IPS-NIHi7 (cell line): ENCODE results near the gene KCNJ1.

Source experiments
- DNase-seq: peaks from one replicate; pipeline ENCODE4 v3.0.0; 2012; ENCODE audit warnings: mixed read lengths; ENCODE audit errors: extremely low spot score

KCNJ1 gene

DNA sequence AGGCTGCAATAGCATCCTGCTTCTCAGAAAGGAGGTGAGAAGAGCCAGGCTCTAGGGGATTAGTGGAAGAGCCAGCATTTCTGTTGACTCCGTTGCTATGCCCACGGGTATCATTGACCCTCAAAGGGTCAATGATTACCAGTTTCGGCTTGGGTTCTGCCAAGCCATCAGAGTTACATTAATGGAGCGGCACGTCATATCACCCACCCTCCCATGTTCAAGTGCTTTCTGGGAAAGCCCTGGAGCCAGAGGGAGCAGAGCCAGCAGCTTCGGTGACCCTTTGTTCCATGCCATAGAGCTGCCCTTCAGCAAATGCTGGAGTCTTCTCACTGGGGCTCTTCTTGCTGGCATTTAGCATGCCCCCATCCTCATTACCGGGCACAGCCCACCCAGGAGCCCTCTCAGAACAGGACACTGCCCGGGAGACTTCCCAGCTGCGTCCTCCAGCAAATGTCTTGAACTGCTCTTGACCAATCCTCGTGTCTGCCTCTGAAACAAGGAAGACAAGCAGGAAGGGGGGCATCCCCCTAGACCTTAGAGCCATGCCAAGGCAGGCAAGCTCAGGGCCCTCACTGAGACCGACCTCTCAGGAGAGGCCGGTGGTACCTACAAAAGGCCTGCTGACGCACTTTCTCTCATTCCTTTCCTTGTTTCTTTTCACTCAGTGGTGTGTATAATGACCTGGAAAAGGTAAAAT lies 14.6 kb downstream of the KCNJ1 start:
- no peak for DNase-seq

DNA sequence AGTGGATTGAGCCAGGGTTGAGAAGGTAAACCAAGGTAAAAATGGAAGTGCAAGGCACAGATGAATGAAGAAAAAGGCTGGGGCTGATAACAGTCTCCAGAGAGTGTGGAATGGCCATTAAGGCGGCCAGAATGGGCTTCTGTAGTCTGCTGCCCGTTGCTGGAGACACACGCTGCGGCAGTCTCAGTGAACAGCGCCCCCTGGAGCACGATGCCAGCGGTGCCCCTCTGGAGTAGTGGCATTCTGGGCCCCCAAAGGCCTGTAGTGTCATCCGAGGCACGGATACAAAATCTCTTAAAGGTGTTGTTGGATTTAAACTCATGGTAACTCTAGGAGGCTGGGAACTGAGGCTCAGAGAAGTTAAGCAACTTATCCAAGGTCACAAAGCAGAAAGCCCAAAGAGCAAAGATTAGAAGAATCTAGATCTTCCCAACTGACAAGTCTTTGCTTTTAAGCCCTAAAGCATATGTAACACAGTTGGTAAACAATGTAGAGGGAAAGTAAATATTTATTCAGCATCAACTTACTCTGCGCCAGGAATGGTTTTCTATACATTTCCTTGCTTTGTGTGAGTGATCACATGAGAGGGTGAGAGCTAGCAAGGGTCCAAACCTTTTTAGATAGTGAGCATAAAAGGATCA lies 18.2 kb downstream of the KCNJ1 start:
- DNase-seq = peak; percentile 90

DNA sequence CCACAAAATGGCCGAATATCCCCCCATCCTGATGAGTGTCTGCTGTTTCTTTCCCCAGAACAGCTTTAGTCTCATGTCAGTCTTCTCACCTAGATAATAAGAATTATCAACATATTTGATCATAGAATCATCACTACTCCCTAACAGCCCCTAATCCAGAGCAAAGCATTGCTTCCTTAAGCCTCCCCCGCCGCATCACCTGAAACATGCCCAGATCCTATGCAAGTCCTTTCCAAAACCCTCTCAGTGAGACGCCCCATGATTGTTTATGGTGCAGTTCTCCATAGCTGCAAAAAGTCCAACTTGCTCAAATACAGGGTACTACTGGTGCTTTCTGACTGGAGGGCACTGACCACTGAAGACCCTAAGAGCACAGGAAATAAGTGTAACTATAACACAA lies 20.1 kb downstream of the KCNJ1 start:
- no peak for DNase-seq

DNA sequence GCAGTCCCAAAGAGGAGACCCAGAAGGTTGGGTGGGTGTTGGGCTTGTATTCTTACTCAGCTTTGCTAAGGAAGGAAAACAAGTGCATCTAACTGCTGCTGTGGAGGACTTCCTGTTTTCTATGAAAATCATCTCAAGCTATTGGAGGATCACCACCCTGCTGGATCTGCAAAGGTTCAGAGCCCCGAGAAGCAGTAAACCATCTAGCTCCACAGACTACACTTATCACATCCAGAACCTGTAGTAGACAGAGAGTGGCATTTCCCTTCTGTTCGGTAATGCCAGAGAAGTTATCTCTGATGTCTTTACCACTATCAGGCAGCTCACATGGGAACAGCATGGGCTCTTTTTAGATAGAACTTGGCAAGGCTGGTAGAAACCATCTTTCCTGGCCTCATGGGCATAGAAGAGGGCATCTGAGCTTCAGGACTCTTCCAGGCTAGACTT lies 21.7 kb downstream of the KCNJ1 start:
- no peak for DNase-seq

DNA sequence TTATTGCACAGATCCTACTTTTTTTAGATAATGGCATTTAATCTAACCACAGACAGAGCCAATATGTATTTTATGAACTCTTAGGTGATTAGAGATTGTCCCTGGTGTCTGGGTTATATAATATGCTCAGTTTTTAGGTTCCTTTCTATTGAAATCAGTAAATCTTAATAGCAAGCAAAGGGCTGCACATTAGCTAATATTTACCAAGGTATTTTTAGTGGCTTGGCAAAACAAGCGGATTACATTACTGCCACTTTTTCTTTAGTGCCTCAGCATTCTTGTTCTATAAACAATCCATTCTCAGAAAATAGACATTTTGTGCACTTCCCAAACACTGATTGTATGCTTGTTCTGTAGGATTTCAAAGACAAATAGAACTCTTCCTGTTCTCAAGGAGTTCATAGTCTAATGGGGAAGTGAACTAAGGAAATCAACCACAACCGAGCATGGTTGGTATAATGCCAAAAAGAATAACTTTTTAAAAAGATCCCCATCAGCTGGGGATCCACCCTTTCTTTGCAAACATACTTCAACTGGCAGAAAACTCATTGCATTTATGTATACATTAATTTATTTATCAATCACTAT lies 23.8 kb downstream of the KCNJ1 start:
- no peak for DNase-seq

DNA sequence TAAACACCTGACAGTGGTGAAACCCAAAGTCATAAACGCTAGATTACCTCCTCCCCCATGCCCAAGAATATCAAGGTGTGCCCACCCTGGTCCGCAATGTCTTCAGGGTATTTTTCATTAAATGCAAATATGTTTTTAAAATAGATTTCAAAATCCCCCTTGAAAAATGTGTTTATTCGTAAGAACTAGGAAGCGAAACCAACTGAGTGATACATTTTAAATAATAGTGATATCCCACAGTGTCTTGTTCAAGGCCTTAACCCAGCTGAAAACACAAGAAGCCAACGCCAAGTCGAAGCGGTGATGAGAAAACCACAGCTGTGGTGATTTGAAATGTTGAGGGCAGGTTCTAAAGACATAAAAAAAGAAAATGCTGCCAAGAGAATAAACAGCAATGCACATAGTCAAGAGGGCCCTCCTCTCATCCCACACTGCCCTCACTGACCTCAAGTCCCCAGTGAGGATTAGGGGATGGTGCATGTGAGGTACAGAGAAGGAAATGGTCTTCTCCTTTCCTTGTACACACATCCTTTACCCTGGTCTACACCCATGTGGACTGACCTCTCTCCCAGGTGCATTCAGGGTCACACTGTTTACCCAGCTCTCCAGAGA lies 25.5 kb downstream of the KCNJ1 start:
- no peak for DNase-seq

DNA sequence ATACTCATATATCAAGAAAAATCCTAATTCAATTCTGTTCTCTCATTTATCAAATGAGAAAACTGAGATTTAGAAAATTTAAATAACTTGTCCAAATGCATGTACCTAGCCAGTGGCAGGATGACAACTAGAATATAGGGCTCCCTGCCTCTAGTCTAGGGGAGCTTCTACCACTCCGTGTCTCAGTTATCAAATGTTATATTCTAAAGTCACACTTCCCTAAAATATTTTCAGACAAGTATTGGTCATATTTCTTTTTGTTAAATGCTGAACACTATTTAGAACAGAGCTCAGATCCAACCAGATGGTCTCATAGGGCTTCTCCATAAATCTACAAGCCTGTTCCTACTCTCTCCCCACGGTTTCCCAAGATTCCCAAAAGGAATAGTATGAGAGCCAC lies 26.3 kb downstream of the KCNJ1 start:
- DNase-seq = no peak

DNA sequence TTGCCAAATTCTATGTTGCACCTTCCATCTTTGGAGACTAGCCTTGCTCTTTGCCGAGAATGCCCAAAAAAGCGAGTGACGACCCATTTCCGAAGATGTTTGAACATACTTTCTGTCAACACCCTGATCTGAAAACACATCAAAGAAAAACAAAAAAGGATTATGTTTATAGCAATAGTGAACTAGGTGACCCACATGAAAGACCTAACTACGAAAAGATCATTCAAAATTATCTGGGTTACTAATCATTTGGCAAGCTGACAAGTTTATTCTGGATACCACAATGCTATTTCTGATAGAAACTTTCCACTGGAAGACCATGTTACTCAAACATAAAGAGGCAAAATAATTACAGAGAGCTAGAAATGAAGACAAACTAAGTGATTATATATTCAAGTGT lies 27.0 kb downstream of the KCNJ1 start:
- no peak for DNase-seq

DNA sequence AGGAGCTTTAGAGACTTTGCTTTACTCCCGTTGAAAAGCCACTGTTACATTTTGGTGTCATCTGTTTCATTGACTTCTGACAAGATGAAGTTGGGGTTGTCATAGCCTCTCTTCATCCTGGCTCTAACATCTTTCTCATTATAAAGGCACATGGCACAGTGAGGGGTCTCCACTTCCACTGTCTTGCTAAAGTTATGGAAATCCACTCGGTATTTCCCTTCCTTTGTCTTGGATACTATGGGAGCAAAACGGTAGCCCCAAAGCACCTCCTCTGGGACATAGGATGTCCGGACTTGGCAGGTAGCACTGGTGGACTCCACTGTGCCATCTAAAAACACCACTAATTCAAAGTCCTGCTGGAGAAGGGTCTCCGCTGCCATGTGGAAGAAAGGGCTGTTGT lies 28.0 kb downstream of the KCNJ1 start:
- no peak for DNase-seq

DNA sequence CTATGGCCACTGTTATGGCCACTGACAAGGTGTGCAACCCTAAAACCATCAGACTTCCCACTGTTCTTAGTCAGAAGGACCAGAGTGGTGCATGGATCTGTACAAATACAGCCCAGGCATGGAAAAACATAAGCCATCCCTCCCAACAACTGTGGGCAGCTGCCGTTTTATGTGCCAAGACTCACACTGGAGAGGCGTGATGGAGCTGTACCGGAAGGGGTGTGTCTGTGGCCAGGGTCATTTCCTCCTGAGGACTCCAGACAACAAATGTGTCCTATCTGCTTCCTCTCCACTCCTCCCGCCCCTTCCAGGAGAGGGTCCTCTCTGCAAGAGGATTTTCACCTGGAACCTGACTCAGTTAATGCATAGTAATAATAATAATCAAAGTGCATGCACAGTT lies 29.5 kb downstream of the KCNJ1 start:
- DNase-seq = no peak

DNA sequence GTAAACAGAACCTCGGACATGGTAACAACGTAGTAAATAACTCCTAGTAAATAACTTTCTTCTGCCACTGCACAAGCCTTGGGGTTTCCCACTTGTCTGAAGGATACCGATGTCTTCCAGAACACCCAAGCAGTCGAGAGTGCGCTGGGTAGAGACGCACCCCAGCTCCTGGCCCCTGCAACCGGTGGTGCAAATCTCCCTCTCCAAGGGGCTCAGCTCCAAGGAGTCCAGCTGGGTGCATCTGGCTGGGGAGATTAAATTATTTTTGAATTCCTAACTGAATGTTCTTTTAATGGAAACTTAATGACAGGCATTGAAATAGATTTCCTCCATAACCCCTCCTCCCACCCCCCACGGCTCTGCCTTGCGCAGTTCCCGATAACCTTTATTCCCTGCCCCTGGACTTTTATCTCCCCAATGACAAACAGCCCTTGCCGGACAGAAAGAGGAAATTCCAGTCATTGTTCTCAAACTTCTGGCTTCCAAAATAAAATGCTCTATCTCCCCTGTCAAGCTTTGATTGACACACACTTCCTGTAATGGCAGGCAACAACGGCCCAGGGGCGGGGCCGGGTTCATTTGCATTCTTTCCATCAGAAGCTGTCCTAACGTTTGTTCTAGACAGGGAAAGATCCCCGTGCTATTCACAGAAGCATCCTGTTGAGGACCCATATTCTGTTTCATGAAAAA lies 31.2 kb downstream of the KCNJ1 start:
- no peak for DNase-seq

DNA sequence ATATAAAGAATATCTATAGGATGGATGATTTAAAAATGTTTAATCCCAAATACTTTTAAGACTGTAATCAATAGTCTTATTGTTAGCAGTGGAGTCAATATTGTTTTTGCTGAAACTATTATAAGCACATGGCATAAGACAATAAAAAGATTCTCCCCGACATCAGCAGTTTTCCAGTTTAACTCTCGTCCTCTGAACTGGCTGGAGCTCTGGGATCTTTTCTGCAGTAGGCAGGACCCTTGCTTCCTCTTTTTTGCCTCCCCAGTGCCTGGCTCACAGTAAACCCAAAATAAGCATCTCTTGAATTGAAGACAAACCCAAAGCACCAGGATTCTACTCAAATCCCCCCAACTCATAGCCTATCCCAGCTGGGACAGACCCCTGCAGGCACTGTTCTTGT lies 32.9 kb downstream of the KCNJ1 start:
- DNase-seq = no peak

DNA sequence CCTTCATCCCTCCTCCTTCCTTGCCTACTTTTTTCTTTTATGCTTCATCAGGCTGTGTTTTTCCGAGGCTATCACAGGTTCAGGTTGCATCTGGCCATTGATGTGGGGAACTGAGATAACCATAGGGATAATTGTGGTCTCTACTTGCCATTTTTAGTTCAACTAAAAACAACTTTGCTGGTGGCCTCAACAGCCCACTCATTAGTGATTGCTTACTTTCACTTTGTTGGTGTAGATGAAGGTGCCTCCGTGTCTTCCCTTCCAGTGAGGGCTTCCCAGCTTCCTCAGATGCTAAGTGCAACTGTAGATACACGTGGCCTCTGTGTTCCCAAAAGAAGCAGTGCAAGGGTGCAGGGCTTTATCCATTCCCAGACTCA lies 35.0 kb downstream of the KCNJ1 start:
- no peak for DNase-seq

DNA sequence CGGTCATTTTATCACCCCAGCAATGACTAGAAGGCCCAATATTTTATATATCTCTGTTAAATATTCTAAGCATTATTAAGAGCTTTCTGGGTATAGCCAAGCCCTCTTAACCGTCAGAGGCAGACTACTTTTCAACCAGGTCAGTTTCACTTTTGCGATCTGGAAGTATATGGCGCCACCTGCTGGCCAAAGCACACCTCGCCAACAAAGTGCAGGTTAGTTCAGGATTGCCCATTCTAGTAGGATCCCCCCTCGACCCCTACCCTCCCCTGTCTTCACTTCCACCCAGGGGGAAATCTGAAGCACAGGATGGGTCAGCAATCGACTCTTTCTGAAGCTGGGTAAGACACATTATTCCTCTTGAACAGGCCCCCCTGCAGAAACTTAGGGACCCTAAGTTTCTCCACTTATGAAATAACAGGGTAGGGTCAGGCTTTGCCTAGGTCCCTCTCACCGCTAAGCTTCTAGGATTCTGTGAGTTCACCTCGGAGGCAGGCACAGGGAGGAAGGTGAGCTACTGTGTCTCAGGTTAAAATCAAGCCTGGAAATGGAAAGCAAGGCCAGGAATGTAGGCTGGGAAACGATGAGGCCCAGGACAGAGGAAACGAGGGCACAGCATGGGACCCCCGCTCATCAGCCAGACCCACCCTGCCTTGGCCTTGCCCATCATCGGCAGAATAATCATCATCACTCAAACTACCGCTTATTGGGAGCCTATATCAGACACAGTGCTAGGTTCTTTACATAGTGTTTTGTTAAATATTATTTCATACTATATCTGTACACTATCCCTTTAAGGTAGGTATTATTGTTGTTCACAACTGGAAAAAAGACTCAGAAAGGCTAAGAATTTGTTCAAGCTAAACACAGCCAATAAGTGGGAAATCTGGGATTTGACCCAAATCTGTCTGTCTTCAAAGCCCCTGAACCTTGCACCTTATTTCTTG lies 35.6 kb downstream of the KCNJ1 start:
- peak; percentile 83 for DNase-seq

DNA sequence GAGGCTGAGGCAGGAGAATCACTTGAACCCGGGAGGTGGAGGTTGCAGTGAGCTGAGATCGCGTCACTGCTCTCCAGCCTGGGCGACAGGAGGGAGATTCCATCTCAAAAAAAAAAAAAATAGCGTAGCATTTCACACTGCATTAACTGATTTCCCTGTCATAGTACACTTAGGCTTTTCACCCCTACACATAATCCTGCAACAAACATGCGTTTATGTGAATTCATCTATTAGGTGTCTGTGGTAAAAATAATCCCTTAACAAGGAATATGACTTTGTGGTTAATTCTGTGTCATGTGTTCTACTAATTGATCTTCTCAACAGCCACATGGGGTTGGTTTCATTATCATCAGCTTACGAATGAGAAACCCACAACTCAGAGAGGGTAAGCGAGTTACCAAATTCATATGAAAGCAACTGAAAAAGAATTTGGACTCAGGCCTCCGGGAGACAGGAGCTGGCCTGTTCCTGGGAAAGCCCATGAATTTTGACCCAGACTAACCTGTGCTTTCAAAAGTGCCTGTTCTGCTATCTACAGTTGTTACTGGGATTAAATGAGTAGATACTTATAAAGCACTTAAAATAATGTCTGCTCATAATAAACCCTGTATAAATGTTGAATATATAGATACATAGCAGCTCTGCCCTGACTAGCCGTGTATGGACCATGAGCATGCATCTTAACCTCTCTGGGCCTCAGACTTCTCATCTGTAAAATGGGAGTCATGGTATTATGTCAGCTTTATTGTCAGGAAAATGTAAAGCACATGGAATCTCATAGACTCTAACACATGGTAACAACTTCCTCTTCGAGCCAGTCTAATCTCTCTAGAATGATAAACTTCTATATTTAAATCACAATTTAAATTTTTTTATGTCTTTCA lies 36.6 kb downstream of the KCNJ1 start:
- DNase-seq = no peak

DNA sequence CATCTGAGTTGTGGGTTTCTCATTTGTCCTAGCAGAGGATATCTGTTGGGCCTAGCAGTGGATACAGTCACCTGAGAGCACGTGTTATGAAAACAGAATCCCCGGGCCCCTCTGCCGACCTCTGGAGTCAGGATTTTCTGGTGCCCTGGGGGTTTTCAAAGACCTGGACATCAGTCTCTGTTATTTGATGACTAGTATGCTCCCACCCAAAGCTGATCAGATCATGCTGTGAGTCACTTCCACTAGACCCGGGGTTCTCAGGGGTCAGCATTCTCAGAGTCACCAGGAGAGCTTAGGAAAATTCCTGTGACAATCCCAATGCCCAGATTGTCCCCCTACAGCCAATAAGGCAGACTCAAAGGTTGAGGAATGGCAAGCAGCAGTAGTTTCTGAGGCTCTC lies 38.7 kb downstream of the KCNJ1 start:
- no peak for DNase-seq

DNA sequence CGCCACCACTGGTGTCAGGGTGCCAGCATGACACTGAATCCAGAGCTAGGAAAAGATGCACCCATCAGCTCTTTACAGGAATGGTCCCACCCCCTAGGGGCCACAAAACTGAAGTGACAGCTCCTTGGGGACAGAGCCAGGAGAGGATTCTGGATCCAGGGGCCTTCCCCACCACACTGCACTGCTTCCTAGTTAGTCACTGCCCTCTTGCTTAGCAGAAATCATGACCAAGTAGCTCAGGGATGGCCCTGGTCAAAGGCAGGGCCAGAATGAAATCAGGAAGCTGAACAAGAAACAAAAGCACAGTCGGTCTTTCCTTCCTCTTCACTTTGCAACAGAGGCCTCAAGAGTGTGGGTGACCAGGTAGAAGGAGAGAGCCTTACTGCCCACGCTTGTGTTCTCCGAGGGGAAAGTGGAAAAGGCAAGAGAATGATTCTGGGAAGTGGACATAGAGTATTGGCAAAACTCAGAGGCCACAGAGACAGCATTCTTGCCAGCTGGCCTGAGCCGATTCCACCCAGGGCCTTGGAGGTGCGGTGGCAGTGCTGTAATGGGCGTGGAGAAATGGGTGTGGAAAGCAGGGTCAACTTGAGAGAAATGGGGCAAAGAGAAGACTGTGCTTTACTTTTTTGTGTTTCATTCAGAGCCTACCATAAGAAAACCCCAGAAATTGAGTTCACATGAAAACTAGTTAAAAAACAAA lies 39.8 kb downstream of the KCNJ1 start:
- DNase-seq = no peak

DNA sequence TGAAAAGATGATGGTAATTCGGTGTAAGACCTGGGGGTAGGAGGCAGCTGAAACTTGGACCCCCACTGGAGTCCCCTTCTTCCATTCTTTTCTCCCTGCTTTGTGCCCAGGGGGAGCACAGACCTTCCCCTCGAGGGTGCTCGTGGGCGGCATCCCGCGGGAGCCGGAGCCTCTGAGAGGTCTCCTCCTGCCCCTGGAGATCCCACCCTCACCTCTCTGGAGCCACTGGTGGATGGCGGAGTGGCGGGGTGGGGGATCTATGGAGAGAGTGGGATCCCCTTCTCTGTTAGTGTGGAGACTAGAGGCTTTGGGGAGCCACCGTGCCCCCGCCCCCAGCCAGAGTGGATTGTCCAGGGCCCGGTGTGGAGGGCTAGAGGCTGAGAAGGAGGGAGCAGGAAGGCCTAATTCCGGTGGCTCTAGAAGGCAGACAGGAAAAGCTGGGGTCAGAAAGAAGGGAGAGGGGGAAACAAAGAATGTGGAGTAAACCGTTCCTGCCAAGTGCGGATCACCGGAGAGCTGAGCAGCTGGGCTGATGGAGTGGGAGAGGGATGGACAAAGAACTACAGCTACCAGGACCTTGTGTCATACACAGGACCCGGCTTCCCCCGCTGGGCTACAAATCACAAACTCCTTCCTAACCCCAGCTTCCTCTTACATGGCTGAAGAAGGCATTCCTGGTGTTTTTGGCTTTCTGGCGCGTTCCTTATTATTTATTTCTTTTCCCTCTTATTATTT lies 41.9 kb downstream of the KCNJ1 start:
- DNase-seq = no peak
